ENCODE results near the gene PXK. TPM values are rescaled to one million over a fixed set of nuclear protein-coding genes. Genes with fewer than 3 reads are reported as not detected.

Gene PXK
- polyA plus RNA-seq, 1 donor (not counting 4 experiments of a cell fraction or from before 2014, with no cell fraction given), result 12.2 TPM

- no peak overlapping the region for H2AFZ ChIP-seq (ENCODE audit: control insufficient read depth, low read length)
- no peaks in the 10 kb centered on the region for H3K36me3 ChIP-seq (ENCODE audit: control insufficient read depth in 2 of 2, extremely low read depth in 1 of 2, insufficient read depth in 2 of 2, low read length in 2 of 2)
- dilution Hi-C loops (cut with MboI; ENCODE audit: extremely low pct_ligation_motif_present, low sequenced_read_pairs), result no loop called here
- no peaks in the 10 kb centered on the region for H3K4me1 ChIP-seq (ENCODE audit: control insufficient read depth, extremely low read depth, insufficient read depth, low read length)
- H3K9me3 ChIP-seq (ENCODE audit: control insufficient read depth, low read depth, low read length), result no peaks in the 10 kb centered on the region
- H3K79me2 ChIP-seq (ENCODE audit: control insufficient read depth, insufficient read depth, low read length), result no peaks in the 10 kb centered on the region
- no peak overlapping the region for H3K27ac ChIP-seq (ENCODE audit: control insufficient read depth, insufficient read depth, low read length)
- H3K4me3 ChIP-seq (ENCODE audit: control insufficient read depth in 2 of 3, extremely low read depth in 1 of 3, insufficient read depth in 2 of 3, low read depth in 1 of 3, low read length in 3 of 3), result no peak overlapping the region
- no peaks in the 10 kb centered on the region for H3K27me3 ChIP-seq (ENCODE audit: control insufficient read depth, extremely low read depth, insufficient read depth, low read length)
- no peak overlapping the region for H3K4me2 ChIP-seq (ENCODE audit: control insufficient read depth, extremely low read depth, insufficient read depth, low read depth, low read length)
- no peak overlapping the region for H3K9ac ChIP-seq (ENCODE audit: control insufficient read depth, extremely low read depth, insufficient read depth, low read length)
- DNase-seq (ENCODE audit: low read depth, low spot score) (no peak), FAIRE-seq (no peak)
- no peaks in the 10 kb centered on the region for H4K20me1 ChIP-seq (ENCODE audit: control insufficient read depth, extremely low read depth, insufficient read depth, low read length)
- H3K9me1 ChIP-seq (ENCODE audit: control insufficient read depth, extremely low read depth, insufficient read depth, low read length), result no peaks in the 10 kb centered on the region
- TF ChIP-seq EZH2 (IDR thresholded peaks at IDR 0.05; ENCODE audit: low read length), result no peak
- no peak for TF ChIP-seq CTCF (optimal IDR thresholded peaks at IDR 0.05 in 1 of 3, IDR thresholded peaks at IDR 0.05 in 1 of 3, conservative IDR thresholded peaks at IDR 0.05 in 1 of 3; ENCODE audit: extremely low read depth in 1 of 3, insufficient read depth in 2 of 3, low read length in 3 of 3)
Observed at GRCh38 chr3:58375254-58375653, 42.6 kb downstream of the PXK start.

DNA sequence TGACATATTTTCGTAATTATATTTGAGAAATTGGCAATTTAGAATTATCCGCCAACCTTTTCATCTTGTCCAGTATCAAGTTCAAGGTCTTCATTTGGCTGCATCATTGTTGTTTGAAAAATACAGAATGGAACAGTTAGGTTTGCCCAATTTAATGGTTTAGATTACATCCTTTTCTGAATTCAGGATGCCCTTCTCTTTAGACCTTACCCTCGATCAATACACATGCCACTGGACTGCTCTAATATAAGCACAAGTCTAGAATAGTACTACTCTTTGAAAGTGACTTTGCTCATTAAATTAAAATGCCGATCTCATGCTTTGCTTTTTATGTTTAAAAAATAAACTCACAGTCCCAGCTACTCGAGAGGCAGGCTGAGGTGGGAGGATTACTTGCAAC, 44.5 kb downstream of the PXK start:
- DNase-seq (ENCODE audit: low read depth, low spot score), result no peak
- Histone ChIP-seq H3K9me3 (ENCODE audit: control insufficient read depth, low read depth, low read length) (no peaks in the 10 kb centered on the region), H3K4me3 (ENCODE audit: control insufficient read depth in 2 of 3, extremely low read depth in 1 of 3, insufficient read depth in 2 of 3, low read depth in 1 of 3, low read length in 3 of 3) (no peak overlapping the region), H3K27ac (ENCODE audit: control insufficient read depth, insufficient read depth, low read length) (no peak overlapping the region), H3K4me2 (ENCODE audit: control insufficient read depth, extremely low read depth, insufficient read depth, low read depth, low read length) (no peak overlapping the region), H3K27me3 (ENCODE audit: control insufficient read depth, extremely low read depth, insufficient read depth, low read length) (no peaks in the 10 kb centered on the region), H4K20me1 (ENCODE audit: control insufficient read depth, extremely low read depth, insufficient read depth, low read length) (no peaks in the 10 kb centered on the region), H3K79me2 (ENCODE audit: control insufficient read depth, insufficient read depth, low read length) (no peaks in the 10 kb centered on the region), H2AFZ (ENCODE audit: control insufficient read depth, low read length) (no peak overlapping the region), H3K9me1 (ENCODE audit: control insufficient read depth, extremely low read depth, insufficient read depth, low read length) (no peaks in the 10 kb centered on the region), H3K9ac (ENCODE audit: control insufficient read depth, extremely low read depth, insufficient read depth, low read length) (no peak overlapping the region), H3K36me3 (ENCODE audit: control insufficient read depth in 2 of 2, extremely low read depth in 1 of 2, insufficient read depth in 2 of 2, low read length in 2 of 2) (no peaks in the 10 kb centered on the region), H3K4me1 (ENCODE audit: control insufficient read depth, extremely low read depth, insufficient read depth, low read length) (no peaks in the 10 kb centered on the region)
- no peak for FAIRE-seq
- no peak for TF ChIP-seq EZH2 (IDR thresholded peaks at IDR 0.05; ENCODE audit: low read length)
- no peak for TF ChIP-seq CTCF (optimal IDR thresholded peaks at IDR 0.05 in 1 of 3, IDR thresholded peaks at IDR 0.05 in 1 of 3, conservative IDR thresholded peaks at IDR 0.05 in 1 of 3; ENCODE audit: extremely low read depth in 1 of 3, insufficient read depth in 2 of 3, low read length in 3 of 3)
- dilution Hi-C loops (cut with MboI; ENCODE audit: extremely low pct_ligation_motif_present, low sequenced_read_pairs), result no loop called here

Data from keratinocyte (primary cell).